AML-193 (cell line): Measurements from ENCODE around the gene GALNT14.

Experiments used
- DNase-seq, 2 experiments: peaks; one replicate each; lab custom pipeline; 2025; lab: John Stamatoyannopoulos, UW

Gene GALNT14

DNA sequence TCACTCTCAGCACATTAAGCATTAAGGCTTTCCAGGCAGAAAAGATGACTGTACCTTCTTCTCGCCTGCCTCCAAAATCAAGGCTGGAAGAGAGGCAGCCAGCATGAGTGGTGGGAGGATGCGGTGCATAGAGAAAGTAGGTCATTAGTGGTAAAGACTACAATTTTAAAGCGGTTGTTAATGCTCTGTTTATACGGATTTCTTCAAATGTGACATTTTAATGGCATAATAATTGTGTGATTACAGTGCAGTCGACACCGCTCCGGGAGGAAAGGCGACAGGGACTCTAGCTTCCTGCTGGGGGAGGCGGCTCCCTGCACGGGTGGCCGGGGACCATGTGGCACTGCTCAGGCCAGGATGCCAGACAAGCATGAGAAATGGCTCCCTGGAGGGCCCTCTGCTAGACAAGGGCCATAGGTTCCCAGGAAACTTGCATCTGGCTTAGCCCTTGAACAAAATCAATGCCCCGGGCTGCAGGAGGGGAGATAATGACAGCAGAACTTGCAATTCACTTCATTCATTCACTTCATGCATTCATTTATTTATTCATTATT is 129.6 kb downstream of the GALNT14 start:
- DNase-seq, result no peak

DNA sequence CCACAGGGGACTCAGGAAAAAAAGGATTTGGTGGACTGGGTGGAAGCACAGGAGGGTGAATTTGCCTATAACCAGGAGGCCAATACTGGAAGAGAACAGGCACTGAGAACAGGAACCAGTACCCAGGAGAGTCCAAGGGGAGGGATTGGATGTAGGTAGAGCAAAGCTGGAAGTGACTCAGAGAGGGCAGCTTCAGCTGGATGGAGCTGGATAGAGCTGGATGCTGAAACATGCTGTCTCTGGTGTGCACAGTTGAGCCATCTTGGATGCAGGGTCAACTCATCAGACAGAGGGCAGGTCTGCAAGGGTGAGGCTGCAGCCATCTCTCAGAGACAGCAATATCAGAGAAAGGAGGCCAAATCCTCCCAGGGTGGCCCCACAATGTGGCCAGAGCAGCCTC is 134.0 kb downstream of the GALNT14 start:
- no peak for DNase-seq

DNA sequence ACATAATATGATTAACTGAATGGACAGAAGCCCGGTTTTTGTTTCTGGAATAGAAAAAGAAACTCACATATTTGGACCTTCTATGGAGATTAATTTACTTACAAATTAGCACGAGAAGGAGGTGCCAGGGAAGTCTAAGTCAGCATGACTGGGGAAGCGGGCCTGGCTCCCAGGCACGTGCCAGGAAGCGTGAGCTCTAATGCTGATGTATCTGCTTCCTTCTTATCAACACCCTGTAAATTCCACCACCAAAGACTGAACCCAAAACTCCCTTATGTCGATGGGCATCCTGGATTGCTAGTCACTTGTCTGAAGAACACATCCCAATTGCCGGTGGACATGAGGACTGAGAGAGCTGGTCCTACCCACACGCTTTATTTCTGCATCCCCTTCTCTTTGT is 134.5 kb downstream of the GALNT14 start:
- no peak for DNase-seq

DNA sequence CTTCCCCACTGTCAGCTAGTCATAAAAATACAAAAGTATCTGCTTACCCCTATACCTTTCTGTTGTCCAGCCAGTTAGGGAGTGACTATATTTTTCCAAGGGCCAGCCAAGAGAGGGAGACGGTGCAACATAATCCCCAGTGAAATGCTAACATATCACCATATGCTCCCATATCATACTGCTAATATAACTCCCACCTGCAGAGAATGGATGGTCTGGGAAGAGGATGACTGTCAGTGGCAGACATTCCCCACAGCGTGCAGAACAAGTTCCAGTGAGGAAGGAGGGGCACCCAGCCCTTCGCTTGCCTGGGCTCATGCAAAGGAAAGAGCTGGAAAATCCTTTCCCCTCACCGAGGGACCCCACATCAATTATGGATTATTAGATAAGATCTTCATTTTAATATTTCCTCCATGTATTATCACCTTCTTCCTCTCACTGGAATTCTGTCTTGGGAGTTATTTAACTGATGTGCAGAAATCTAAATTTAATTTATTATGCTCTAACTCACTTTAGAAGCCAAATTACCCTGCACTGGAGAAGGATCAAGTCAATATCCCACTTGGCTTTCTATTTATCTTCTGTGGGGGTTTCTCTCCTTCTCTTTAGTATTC is 135.6 kb downstream of the GALNT14 start:
- DNase-seq, result no peak

DNA sequence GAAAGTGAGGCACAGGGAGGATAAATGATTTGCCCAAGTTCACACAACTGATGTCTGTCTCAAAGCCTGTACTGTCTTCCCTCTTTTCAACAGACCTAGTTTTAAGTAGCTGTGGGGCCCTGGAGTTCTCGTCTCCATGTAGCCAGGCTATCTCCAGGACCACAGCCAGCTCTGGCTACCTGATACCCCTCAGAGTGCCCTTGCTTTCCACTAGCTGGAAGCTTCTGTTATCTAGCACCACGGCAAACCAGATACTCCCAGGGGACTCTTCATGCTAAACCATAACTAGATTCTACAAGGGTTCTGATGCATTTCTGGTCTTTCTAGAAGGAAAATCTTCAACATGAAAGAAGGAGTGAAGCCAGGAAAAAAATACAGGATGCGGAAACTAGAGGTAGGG is 137.3 kb downstream of the GALNT14 start:
- DNase-seq, result no peak

DNA sequence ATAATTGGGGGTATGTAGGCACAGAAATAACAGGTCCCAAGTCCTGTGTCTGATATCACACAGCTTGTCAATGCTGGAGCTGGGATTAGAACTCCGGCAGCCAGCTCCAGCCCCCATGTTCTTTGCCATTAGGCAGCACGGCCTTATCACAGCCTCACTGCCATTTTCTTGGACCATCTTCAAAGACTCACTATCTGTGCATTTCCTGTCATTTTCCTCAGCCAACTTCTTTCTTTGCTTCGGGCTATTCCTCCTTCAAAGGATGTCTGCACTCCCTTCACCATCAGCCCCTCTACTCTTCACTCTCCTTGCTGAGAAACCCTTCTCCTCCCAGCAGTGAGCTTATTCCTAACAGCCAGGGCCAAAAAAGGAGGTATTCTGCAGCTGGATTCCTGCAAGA is 139.6 kb downstream of the GALNT14 start:
- no peak for DNase-seq

DNA sequence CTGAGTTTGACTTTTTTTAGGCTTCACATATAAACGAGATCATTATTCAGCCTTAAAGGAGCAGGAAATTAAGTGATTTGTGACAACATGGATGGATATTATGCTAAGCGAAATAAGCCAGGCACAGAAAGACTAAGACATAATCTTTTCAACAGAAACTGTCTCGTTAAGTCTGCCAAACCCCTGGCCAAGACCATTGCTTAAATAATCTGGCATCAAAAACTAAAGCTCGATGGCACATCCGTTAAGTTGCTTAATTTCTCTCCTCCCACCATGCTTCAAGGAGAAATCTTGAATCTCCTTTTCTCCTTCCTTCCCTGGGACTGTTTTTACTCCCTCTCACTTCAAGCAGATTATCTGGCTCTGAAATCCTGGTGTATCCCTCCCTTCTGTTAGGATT is 140.3 kb downstream of the GALNT14 start:
- DNase-seq, result no peak

DNA sequence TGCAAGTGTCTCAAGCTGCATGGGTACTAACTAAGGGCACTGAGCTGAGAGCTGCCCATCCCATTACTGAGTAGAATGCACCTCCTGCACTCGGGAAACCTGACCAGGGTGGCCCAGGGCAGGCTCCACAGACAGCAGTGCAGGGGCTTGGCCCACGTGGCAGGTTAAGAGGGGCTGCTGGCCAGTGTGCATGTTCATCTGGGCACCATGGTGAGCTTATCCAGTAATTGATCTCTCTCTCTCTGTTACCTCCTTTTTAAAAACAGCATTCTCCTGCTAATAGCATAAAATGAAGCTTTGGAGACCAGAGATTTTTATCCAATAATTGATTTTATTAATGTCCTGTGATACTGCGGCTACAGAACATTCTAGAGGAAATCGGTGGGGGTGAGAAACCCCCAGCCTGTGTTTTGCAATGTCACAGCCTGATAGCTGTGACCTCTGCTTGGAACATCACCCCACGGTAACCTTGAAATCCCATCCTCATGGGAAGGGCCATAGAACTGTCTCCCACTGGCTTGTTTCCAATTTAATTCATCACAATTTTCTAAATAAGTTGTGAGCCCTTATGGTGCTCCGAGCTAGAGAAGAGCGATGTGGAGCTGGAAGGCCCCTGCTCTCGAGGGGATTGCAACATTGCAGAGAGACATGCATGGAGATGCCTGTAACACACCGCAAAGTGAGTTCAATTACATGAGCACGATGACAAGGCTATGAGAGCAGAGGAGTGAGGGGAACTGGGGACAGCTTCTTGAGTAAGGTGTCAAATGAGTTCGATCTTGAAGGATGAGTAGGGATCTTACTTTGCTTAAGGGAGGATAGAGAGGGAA is 143.8 kb downstream of the GALNT14 start:
- DNase-seq, result no peak

DNA sequence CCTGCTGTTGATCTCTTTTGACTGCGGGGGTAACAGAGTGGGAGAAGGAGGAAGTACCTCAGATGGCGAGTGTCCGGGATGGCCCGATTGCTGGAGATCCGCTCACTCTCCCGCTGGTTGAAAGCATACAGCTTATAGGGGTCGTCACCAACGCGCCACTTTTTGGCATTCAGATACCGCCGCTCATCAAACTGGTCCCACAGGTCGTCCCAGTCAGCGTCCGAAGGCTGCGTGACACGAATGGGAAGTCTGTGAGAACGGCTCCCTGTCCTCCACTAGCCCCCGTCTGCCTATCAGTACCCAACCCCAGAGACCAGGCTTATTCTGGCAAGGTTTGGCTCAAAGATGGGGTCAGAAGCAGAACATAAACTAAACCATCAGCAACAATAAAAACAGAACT is 145.5 kb downstream of the GALNT14 start:
- DNase-seq, result no peak

DNA sequence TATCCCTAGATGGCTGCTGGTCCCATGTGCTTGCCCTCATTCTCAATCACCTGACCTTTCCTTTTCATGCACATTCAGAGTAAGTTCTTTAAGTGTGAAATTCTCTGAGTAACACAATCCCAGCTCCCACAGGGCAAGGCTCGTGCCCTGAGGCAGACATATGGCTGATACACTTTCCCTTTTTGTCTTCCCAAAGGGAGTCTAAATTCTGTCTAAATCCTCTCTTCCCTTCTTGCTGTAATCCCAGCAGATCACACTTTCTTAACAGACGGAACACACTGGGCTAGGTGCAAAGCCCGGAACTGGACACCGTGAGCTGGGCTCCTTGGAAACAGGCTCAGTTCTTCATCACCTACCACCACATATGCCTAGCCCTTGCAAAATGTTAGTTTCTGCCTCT is 147.6 kb downstream of the GALNT14 start:
- no peak for DNase-seq

DNA sequence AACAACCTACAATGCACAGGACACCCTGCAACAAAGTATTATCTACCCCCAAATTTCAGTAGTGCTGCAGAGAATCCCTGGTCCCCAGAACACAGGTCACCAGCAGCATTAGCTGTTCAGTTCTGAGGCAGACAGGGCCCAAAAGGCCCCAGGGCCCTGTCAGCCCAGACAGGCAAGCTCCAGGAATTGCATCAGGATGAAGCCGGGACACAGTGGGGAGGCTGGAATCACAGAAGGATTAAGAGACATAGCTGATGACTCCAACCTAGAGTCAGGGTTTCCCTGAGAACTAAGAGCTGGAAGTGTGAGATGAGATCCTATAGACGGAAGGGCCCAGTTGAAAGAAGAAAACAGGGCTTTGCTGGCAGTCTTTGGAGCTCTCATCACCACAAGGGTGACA is 148.1 kb downstream of the GALNT14 start:
- DNase-seq, result no peak

DNA sequence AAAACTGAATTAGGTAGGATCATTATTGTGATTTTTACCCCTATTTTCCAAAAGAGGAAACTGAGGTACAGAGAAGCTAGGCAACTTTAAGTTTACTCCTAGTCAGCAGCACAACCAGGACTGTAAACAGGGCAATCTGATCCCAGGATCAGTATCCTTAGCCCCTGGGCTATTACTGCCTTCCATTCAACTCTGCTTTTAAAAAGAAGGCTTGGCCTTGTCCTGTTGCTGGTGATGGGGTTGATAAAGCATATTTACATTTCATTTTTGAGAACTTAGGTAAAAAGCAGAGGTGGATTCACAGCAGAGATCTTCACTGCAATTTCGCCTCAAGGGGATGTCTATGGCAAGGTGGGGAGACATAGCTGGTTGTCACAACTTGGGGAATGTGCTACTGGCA is 148.5 kb downstream of the GALNT14 start:
- DNase-seq, result no peak

DNA sequence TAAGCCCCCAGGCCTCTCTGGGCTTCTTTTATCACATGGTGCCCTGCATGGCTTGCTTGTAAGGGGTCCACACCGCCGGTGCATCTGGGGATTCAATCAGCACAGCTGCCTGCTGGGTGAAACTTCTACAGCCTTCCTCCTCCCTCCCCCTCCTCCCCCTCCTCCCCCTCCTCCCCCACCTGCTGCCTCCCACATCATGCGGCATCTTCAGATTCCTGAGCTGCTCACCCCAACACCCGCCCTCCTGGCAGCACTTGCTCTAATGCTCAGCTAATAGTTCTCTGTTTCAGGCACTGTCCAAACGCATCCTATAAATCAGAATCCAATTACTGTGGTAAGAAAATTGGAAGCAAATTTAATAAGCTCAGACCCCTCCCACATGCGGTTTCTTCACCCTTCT is 150.7 kb downstream of the GALNT14 start:
- no peak for DNase-seq

DNA sequence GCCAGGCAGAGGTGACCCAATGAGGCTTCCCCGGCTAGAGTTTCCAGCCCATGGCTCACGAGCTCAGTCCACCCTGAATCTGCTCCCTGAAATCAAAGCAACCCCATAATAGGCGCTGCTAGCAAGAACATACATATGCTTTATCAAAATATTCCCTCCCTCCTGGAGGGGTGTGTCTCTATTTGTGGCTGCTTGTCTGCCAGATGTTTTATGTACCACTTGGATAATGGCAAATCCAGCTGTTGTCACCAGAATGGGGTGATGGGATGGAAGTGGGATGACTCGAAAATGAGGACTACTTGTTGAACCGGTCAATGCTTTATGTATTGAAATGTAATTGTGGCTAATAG is 152.0 kb downstream of the GALNT14 start:
- no peak for DNase-seq

DNA sequence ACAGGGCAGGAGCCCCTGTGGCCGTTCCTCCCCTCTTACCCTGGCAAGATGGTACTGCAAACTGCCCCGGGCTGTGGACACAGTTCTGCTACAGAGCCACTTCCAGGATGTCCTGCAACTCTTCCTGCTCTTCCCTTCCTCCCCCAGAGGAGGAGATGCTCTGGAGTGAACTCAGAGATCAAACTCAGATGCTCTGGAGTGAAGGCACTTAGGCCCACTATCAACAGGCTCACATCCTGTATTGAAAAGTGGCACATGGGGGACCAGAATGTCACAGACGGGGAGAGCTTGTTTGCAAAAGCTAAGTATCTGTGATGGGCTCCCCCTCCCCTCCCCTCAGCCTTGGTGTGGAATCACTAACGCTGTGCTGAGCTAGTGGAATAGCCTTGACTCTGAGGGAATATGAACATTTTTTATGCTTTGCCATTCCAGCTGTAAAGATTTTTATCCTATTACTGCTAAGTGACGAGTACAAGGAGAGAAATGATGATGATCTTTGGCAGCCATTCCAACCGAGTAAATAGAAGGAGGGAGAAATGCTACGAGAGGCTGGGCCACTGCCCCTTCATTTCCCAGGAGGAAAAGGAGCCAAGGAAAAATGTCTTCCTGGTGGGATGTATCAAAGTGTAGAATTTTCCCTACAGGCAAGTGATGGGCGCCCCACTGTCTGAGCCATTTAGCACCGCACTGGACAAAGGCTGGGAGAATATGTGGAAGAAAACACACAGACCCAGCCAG is 152.6 kb downstream of the GALNT14 start:
- DNase-seq, result no peak

DNA sequence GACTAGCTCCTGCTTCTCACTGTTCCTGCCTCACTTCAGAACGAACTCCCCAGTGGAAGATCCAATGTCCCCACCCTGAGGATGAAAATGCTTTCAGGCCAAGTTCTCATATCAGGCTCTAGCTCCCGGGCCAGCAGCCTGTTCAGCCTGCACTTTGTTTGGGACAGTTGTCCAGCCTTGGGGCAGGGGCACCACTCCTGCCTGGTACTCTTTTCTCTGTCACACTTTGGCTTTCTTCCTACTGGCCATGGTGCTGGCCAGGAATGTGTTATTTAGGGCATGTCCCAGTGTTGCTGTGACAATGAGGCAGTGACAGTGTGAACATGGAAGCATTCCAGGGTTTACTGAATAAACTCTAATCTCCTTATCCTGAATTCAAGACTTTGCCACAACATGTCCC is 154.1 kb downstream of the GALNT14 start:
- no peak for DNase-seq

DNA sequence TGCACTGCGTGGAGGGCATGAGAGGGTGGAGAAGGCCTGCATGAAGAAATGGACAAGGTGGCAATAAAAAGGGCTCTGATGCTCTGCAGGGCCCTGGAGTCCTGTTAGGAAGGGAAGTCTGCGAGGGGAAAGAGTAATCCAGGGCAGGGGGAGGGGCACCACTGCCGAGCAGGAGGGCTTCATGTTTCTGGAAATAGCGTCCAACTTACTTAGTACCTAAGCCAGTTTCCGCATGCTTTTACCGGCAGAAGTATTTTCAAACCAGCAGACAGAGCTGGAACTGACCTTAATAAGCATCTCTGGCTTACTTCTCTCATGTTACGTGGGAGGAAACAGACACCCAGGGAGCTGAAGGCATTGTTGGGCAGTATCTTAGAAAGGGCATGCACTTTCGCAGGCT is 156.7 kb downstream of the GALNT14 start:
- DNase-seq, result no peak

DNA sequence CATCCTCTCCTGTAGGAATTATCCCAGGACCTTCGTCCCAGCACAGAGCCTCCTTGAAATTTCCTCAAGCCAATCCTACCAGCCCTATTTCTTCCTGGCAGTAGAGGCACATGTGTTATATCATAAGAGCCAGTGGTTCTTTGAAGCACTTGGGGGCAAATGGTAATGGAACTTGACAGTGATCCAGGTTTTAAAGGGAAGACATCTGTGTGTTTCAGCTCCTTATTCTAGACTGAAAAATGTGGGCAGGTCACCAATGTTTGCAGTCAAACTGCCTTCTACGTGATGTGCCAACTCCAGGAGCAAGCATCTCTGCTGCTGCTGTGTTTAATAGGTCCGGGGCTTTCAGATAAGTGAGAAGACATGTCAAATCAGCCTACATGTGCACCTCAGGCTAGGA is 157.1 kb downstream of the GALNT14 start:
- DNase-seq, result no peak

DNA sequence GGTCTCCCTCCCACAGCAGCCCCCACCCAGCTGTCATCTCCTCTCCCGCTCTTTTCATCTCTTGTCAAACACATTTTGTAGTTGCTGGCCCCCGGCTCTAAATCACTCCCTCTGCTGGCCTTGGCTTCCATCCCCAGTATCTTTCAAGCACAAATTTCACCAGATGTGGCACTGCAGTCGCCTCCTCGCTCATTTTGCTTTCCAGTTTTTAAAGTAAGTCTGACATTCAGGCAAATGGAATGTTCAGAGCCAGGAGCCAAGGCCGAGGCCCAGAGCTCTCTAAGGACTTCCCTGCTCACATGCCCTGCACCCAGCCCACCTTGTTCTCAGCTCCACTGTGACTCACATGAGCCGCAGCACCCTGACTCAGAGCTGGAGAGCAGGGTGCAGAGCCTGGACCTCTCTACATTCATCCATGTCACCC is 158.4 kb downstream of the GALNT14 start:
- DNase-seq, result no peak

DNA sequence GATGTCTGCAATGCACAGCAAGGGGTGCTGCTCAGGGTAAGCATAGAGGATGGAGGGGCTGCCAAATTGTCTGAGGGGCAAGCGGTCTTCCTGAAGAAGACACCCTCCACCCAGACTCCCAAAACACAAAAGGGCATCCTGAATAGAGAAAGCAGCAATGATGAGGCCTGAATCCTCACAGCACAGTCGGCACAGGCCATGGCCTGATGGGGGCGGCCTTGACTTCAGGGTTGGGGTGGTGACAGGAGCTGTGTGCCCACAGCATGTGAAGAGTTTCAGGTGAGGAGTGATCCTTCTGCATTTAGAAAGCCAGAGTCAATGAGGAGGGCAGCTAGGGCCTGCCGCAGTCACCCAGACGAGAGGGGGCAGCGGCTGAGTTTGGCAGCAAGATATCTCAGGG is 159.4 kb downstream of the GALNT14 start:
- peak in 1 of 2 experiments; percentile 4 for DNase-seq

DNA sequence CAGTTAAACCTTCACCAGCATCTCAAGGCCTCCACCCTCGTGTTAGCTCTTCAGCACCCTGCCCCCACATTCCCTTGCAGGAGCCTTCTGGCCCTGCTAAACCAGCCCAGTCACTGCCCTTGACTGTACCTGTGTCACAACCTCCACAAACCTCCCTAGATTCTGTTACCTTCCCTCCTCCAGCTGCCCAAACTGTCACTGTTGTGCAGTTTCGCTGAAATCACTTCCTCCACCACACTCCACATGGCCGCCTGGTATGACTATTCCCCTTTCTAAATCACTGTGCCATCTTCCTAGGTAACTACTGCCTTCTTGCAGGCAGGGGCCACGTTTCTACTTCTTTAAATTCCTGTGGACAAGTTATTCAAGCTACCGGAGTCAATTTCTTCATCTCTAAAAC is 160.2 kb downstream of the GALNT14 start:
- DNase-seq, result peak; percentile 5 to 23

DNA sequence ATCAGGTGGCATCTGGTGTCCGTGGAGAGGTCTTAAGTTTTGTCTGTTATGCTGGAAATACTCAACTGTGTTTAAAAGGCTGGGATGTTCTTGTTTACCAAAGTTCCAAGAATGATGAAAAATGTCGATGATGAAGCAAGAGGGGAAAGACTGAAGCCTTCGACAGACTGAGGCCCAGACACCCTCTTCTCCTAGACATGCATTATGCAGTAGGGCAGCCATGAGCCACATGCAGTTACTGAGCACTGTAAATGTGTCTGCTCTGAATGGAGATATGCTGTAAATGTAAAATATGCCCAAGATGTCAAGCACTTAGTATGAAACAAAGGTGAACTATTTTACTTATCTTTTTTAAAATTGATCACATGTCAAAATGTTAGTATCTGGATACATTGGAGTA is 163.1 kb downstream of the GALNT14 start:
- DNase-seq, result no peak

DNA sequence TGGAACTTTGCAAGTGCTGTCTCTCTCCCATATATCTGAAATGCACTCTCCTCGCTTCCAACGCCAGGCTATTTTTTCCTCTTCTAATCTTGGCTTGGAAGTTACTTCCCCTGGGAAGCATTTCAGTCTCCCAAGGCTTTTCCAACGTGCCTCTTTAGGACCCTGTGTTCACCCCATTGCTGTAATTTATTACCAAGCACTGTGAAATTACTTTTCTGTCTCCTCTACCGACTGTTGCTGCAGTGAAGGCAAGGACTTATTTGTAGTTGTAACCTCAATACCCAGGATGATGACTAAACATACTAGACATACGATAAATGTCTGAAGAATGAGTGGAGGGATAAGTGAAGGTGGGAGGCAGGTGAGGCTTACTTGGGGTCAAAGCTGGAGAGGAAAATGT is 163.7 kb downstream of the GALNT14 start:
- DNase-seq, result no peak
